Measurements from ENCODE around the gene MGST2.

- TF ChIP-seq CTCF (IDR thresholded peaks at IDR 0.05) (no peak), POLR2A (IDR thresholded peaks at IDR 0.05) (no peak)
Observed at GRCh38 chr4:139734201-139734874, 68.7 kb downstream of the MGST2 start.
